Measurements from ENCODE around the gene NAPB. TPM values are rescaled to one million over a fixed set of nuclear protein-coding genes. Genes with fewer than 3 reads are reported as not detected.

The NAPB gene
- total and polyA plus RNA-seq, 2 of the 8 experiments (the other 6 are each of a cell fraction or from before 2014, with no cell fraction given): 6.2 to 12.3 TPM

DNA sequence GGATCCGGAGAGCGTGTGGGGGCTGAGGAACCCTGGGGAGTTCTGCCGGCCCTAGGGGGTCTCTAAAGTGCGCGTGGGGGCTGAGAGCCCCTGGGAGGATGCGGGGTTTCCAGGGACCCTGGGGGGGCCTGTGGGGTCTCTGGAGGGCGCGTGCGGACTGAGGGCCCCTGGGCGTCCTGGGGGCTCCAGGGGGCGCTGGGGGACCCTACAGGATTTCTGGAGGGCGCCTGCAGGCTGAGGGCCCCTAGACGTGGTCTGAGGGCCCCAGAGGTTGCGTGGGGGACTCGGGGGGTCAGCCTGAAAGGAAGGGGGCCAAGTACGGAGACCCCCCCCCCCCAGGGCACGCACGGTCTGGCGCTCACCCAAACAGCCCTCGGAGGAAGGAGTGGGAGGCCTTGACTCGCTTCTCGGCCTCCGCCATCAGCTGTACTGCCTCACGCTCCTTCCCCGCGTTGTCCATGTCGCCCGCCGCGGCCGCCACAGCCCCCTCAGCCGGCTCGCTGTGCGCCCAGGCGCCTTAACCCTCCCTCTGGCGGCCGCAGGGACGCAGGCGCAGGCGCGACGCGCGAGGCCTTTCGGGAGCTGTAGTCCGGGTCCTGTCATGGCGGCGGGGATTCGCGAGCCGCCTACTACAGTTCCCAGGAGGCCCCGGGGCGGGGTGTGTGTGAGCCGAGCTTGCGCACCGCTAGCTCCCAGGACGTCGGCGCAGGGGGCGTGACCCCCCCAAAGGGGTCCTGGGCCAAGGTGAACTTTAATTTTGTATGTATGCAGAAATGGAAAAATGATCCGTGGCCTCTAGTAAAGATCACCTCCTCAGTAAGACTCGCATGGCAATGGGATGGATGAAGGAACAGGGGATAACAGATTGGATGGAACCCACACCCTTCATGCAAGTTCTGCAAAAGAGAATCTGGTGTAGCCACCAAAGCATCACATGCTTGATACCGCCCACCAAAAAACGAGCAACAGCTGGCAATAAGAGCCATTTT is at the start of gene NAPB (continued):
- TF ChIP-seq PHF8 (conservative IDR thresholded peaks at IDR 0.05; ENCODE audit: low read depth, low read length) (peak; percentile 65; the same call in 1 of the 2 replicates), BCL11A (IDR thresholded peaks at IDR 0.05; ENCODE audit: low read depth in 2 of 2, low read length in 2 of 2) (no peak), NRF1 (IDR thresholded peaks at IDR 0.05; ENCODE audit: low read depth, low read length) (peak; percentile 82), RBBP5 (IDR thresholded peaks at IDR 0.05; ENCODE audit: borderline replicate concordance, low read depth, low read length) (peak; percentile 81)
- TF ChIP-seq, protein P1, sequence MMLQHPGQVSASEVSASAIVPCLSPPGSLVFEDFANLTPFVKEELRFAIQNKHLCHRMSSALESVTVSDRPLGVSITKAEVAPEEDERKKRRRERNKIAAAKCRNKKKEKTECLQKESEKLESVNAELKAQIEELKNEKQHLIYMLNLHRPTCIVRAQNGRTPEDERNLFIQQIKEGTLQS (IDR thresholded peaks at IDR 0.05; ENCODE audit: insufficient read depth, low read depth, low read length): 0 out of 2 replicates have a peak, but pooled peaks have one; percentile 54
